Liver (tissue), 9 donors: ENCODE data around the gene DUSP9. TPM values are rescaled to one million over a fixed set of nuclear protein-coding genes. Genes with fewer than 3 reads are reported as not detected.

Experiments
- DNase-seq: peaks from one replicate; pipeline ENCODE4 v3.0.0-alpha.2; 2017; ENCODE audit warnings: low spot score
- H3K27ac ChIP-seq, 2 donors: one replicate each; pipeline ENCODE4 v1.7.0; 2013; ENCODE audit warnings: inconsistent platforms in 2 of 2, low read length in 2 of 2, control low read depth in 1 of 2, low read depth in 1 of 2, mild to moderate bottlenecking in 1 of 2
- H3K27me3 ChIP-seq, 4 donors: one replicate each; pipeline versions ENCODE4 v1.6.1 to v1.7.0; 2013; ENCODE audit warnings: low read length in 3 of 4, inconsistent platforms in 1 of 4, mild to moderate bottlenecking in 1 of 4, moderate library complexity in 1 of 4; ENCODE audit not compliant: control insufficient read depth in 4 of 4, insufficient read depth in 4 of 4
- H3K36me3 ChIP-seq, 4 donors: one replicate each; pipeline versions ENCODE4 v1.6.1 to v1.7.0; 2013; ENCODE audit warnings: low read length in 3 of 4, mild to moderate bottlenecking in 3 of 4, low read depth in 1 of 4, moderate library complexity in 1 of 4; ENCODE audit not compliant: control insufficient read depth in 4 of 4, insufficient read depth in 3 of 4
- H3K4me1 ChIP-seq, 4 donors: one replicate each; pipeline versions ENCODE4 v1.6.1 to v1.7.0; 2013; ENCODE audit warnings: low read length in 3 of 4, mild to moderate bottlenecking in 3 of 4, moderate library complexity in 1 of 4; ENCODE audit not compliant: control insufficient read depth in 4 of 4, insufficient read depth in 4 of 4
- H3K4me3 ChIP-seq, 3 donors: one replicate each; pipeline versions ENCODE4 v1.6.1 to v1.7.0; 2013; ENCODE audit warnings: low read length in 3 of 3, control low read depth in 1 of 3, low read depth in 1 of 3, mild to moderate bottlenecking in 1 of 3
- H3K9ac ChIP-seq, 2 donors: one replicate each; pipeline ENCODE4 v1.7.0; 2013; ENCODE audit warnings: low read length in 2 of 2, mild to moderate bottlenecking in 2 of 2, moderate library complexity in 2 of 2, control low read depth in 1 of 2, low read depth in 1 of 2
- H3K9me3 ChIP-seq, 4 donors: one replicate each; pipeline versions ENCODE4 v1.6.1 to v1.7.0; 2013; ENCODE audit warnings: low read length in 3 of 4; ENCODE audit not compliant: control insufficient read depth in 4 of 4
- ATF3 ChIP-seq: IDR thresholded peaks from 2 replicates; pipeline ENCODE4 v1.6.1; 2016; ENCODE audit warnings: antibody characterized with exemption
- CTCF ChIP-seq: fragments of 150-350 bp; IDR thresholded peaks from 2 replicates; pipeline ENCODE4 v1.5.1; 2017; ENCODE audit warnings: improper control_type of control experiment, low read depth, low read length; ENCODE audit not compliant: missing input control
- EGR1 ChIP-seq, 2 donors: IDR thresholded peaks; 2 replicates each; pipeline ENCODE4 v1.6.1; 2016 to 2018; ENCODE audit warnings: antibody characterized with exemption in 2 of 2, low read depth in 2 of 2
- FOXA1 ChIP-seq: IDR thresholded peaks from 2 replicates; pipeline ENCODE4 v1.6.1; 2016; ENCODE audit warnings: antibody characterized with exemption
- FOXA2 ChIP-seq: IDR thresholded peaks from 2 replicates; pipeline ENCODE4 v1.6.1; 2016; ENCODE audit warnings: antibody characterized with exemption
- GABPA ChIP-seq, 2 donors: IDR thresholded peaks in 1 of 2; conservative IDR thresholded peaks in 1 of 2; 2 replicates each; pipeline ENCODE4 v1.6.1; 2016; ENCODE audit warnings: antibody characterized with exemption in 2 of 2, mild to moderate bottlenecking in 1 of 2, moderate library complexity in 1 of 2
- HNF4A ChIP-seq, 2 donors: conservative IDR thresholded peaks; 2 replicates each; pipeline ENCODE4 v1.6.1; 2016; ENCODE audit warnings: antibody characterized with exemption in 2 of 2, mild to moderate bottlenecking in 2 of 2
- HNF4G ChIP-seq: IDR thresholded peaks from 2 replicates; pipeline ENCODE4 v1.6.1; 2016; ENCODE audit warnings: antibody characterized with exemption
- JUND ChIP-seq, 2 donors: IDR thresholded peaks; 2 replicates each; pipeline ENCODE4 v1.6.1; 2016; ENCODE audit warnings: antibody characterized with exemption in 2 of 2
- MAX ChIP-seq: IDR thresholded peaks from 2 replicates; pipeline ENCODE4 v1.6.1; 2016; ENCODE audit warnings: antibody characterized with exemption
- NR2F2 ChIP-seq: IDR thresholded peaks from 2 replicates; pipeline ENCODE4 v1.6.1; 2016; ENCODE audit warnings: antibody characterized with exemption
- RAD21 ChIP-seq, 2 donors: IDR thresholded peaks; 2 replicates each; pipeline ENCODE4 v1.6.1; 2016; ENCODE audit warnings: antibody characterized with exemption in 2 of 2, mild to moderate bottlenecking in 2 of 2
- REST ChIP-seq: IDR thresholded peaks from 2 replicates; pipeline ENCODE4 v1.6.1; 2016; ENCODE audit warnings: antibody characterized with exemption, mild to moderate bottlenecking
- RXRA ChIP-seq, 2 donors: IDR thresholded peaks; 2 replicates each; pipeline ENCODE4 v1.6.1; 2017 to 2018; ENCODE audit warnings: antibody characterized with exemption in 2 of 2, mild to moderate bottlenecking in 1 of 2
- SP1 ChIP-seq: IDR thresholded peaks from 2 replicates; pipeline ENCODE4 v1.6.1; 2018; ENCODE audit warnings: antibody characterized with exemption, mild to moderate bottlenecking
- TAF1 ChIP-seq: conservative IDR thresholded peaks from 2 replicates; pipeline ENCODE4 v1.6.1; 2016; ENCODE audit warnings: antibody characterized with exemption, mild to moderate bottlenecking
- YY1 ChIP-seq: IDR thresholded peaks from 2 replicates; pipeline ENCODE4 v1.6.1; 2016; ENCODE audit warnings: antibody characterized with exemption, mild to moderate bottlenecking
- ZBTB33 ChIP-seq: IDR thresholded peaks from 2 replicates; pipeline ENCODE4 v1.6.1; 2016; ENCODE audit warnings: antibody characterized with exemption
- WGBS: extraction: QIAGEN DNeasy Blood & Tissue Kit; methylation state at CpG from one replicate; pipeline ENCODE4 v1.1.7; 2013; 5-methylcytosine and 5-hydroxymethylcytosine counted together
- polyA plus RNA-seq, 2 donors: library from polyadenylated mRNA; stranded (reverse) in 1 of 2; unstranded in 1 of 2; fragments of 200-250 nt in 1 of 2; fragments of >200 nt in 1 of 2; fragmentation: Nextera tagmentation in 1 of 2; extraction: Ambion mirVana in 1 of 2; gene quantifications; one replicate each; pipeline versions ENCODE4 v1.2.1 to v1.2.3, GENCODE V29; 2013 to 2015
- total RNA-seq, 2 donors: library from RNA; depleted of rRNA; stranded (reverse); fragments of >200 nt; gene quantifications; one replicate each; pipeline ENCODE4 v1.2.3, GENCODE V29; 2014
- donor health status: healthy.
- donor health status: healthy.
- donor health status: healthy.
- donor health status: healthy.
- donor health status: healthy.

The DUSP9 gene
- total and polyA plus RNA-seq, 4 donors, result 0.42 to 164 (median 1.4) TPM

GRCh38 chrX:153614818-153615217 lies 32.2 kb upstream of the DUSP9 start:
- 82% methylated on average over 6 of the region's 6 CpGs for WGBS
- no peak overlapping the region for H3K9ac ChIP-seq
- peaks cover 3 to 9% (median 6%) of the 10 kb centered on the region in 4 donors for H3K4me1 ChIP-seq
- H3K9me3 ChIP-seq, result peaks cover 0 to 4% (median 0%) of the 10 kb centered on the region in 4 donors
- no peak overlapping the region for H3K27ac ChIP-seq
- DNase-seq, result no peak
- no peaks in the 10 kb centered on the region for H3K27me3 ChIP-seq
- no peak for TF ChIP-seq NR2F2
- TF ChIP-seq EGR1 (IDR thresholded peaks at IDR 0.05; ENCODE audit: low read depth in 2 of 2), result no peak
- no peak for TF ChIP-seq RXRA (IDR thresholded peaks at IDR 0.05)
- TF ChIP-seq TAF1, result no peak
- TF ChIP-seq MAX, result no peak
- no peak for TF ChIP-seq ZBTB33
- no peak for TF ChIP-seq GABPA (IDR thresholded peaks at IDR 0.05 in 1 of 2, conservative IDR thresholded peaks at IDR 0.05 in 1 of 2)
- no peak overlapping the region for H3K4me3 ChIP-seq
- H3K36me3 ChIP-seq, result no peaks in the 10 kb centered on the region

GRCh38 chrX:153620576-153620975 lies 26.4 kb upstream of the DUSP9 start:
- Histone ChIP-seq H3K27me3 (no peaks in the 10 kb centered on the region), H3K27ac (no peak overlapping the region), H3K9ac (no peak overlapping the region), H3K36me3 (no peaks in the 10 kb centered on the region), H3K9me3 (no peaks in the 10 kb centered on the region), H3K4me3 (no peak overlapping the region), H3K4me1 (peaks cover 2 to 9% (median 6%) of the 10 kb centered on the region in 4 donors)
- 86% methylated on average over 5 of the region's 5 CpGs for WGBS
- DNase-seq, result no peak
- TF ChIP-seq YY1, result no peak
- no peak for TF ChIP-seq EGR1 (IDR thresholded peaks at IDR 0.05; ENCODE audit: low read depth in 2 of 2)
- TF ChIP-seq NR2F2, result no peak
- no peak for TF ChIP-seq ZBTB33
- TF ChIP-seq ATF3, result no peak
- TF ChIP-seq HNF4G, result no peak
- no peak for TF ChIP-seq TAF1
- no peak for TF ChIP-seq FOXA1
- no peak for TF ChIP-seq HNF4A (conservative IDR thresholded peaks at IDR 0.05)
- no peak for TF ChIP-seq FOXA2
- no peak for TF ChIP-seq SP1
- no peak for TF ChIP-seq CTCF
- TF ChIP-seq GABPA (IDR thresholded peaks at IDR 0.05 in 1 of 2, conservative IDR thresholded peaks at IDR 0.05 in 1 of 2), result no peak
- no peak for TF ChIP-seq RXRA (IDR thresholded peaks at IDR 0.05)
- TF ChIP-seq MAX, result no peak
- TF ChIP-seq JUND (IDR thresholded peaks at IDR 0.05), result no peak
- TF ChIP-seq RAD21 (IDR thresholded peaks at IDR 0.05), result no peak
- no peak for TF ChIP-seq REST
